Measurements from ENCODE around the gene IFRD1.

The IFRD1 gene

DNA sequence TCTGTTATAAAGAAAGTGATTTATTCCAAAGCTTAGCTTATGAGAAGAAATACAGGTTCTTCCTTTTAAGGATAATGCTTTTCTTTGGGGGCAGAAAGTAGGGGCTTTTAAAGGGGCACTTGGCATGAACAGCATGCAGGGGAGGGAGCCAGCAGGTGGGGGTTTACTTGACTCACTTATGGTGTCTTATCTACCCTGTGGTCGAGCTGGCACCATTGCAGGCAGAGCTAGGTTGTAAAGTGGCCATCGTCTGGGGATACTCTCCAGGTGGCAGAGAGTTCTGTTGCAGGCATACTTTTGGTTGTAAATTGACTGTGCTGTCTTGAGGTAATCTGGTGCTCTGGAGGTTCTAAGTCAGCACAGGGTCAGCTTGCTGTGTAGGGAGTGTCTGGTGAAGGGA lies 26.3 kb upstream of the IFRD1 start:
- no peaks in the 10 kb centered on the region for H3K27me3 ChIP-seq (ENCODE audit: low read depth, low read length)
- no peak overlapping the region for H3K4me3 ChIP-seq (ENCODE audit: low read length)
- H3K27ac ChIP-seq (ENCODE audit: low read length) = no peak overlapping the region
- no peaks in the 10 kb centered on the region for H3K79me2 ChIP-seq (ENCODE audit: low read length)
- no peak overlapping the region for H3K4me2 ChIP-seq (ENCODE audit: low read length)
- H3K9ac ChIP-seq (ENCODE audit: low read length) = no peak overlapping the region
- TF ChIP-seq EZH2phosphoT487 (IDR thresholded peaks at IDR 0.05; ENCODE audit: low read depth) (no peak), CTCF (IDR thresholded peaks at IDR 0.05; ENCODE audit: low read depth, low read length) (no peak)
- no peaks in the 10 kb centered on the region for H4K20me1 ChIP-seq (ENCODE audit: insufficient read depth, low read length)
- H3K4me1 ChIP-seq (ENCODE audit: low read length) = peaks cover 12% of the 10 kb centered on the region
- no peaks in the 10 kb centered on the region for H3K9me3 ChIP-seq (ENCODE audit: insufficient read depth, low read length)
- H3K36me3 ChIP-seq (replicated peaks; ENCODE audit: low read depth, low read length) = no peaks in the 10 kb centered on the region
- no peak overlapping the region for H2AFZ ChIP-seq (ENCODE audit: low read depth, low read length)

DNA sequence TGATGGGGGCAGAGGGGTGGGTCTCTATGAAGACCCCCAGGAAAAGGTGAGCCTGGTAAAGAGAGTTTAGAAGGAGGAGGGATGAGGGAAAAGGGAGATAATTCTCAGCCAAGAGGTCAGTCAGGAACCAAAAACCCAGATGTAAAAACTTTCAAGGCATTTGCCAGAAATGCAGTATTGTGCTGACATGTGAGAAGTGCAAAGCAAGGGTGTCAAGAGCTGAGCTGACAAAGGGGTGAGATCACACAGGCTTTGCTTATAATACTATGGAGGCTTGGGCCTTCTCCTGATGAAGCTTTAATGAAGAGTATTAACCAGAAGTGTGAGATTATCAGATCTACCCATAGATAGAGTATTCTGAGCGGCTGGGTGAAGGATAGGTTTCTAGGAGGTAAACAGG lies 22.3 kb upstream of the IFRD1 start:
- H3K9me3 ChIP-seq (ENCODE audit: insufficient read depth, low read length) = no peaks in the 10 kb centered on the region
- TF ChIP-seq EZH2phosphoT487 (IDR thresholded peaks at IDR 0.05; ENCODE audit: low read depth) (no peak), CTCF (IDR thresholded peaks at IDR 0.05; ENCODE audit: low read depth, low read length) (no peak)
- peaks cover 3% of the 10 kb centered on the region for H3K4me1 ChIP-seq (ENCODE audit: low read length)
- H3K9ac ChIP-seq (ENCODE audit: low read length) = no peak overlapping the region
- H3K27me3 ChIP-seq (ENCODE audit: low read depth, low read length) = no peaks in the 10 kb centered on the region
- H2AFZ ChIP-seq (ENCODE audit: low read depth, low read length) = no peak overlapping the region
- no peak overlapping the region for H3K27ac ChIP-seq (ENCODE audit: low read length)
- no peaks in the 10 kb centered on the region for H3K79me2 ChIP-seq (ENCODE audit: low read length)
- no peak overlapping the region for H3K4me2 ChIP-seq (ENCODE audit: low read length)
- no peaks in the 10 kb centered on the region for H3K36me3 ChIP-seq (replicated peaks; ENCODE audit: low read depth, low read length)
- H4K20me1 ChIP-seq (ENCODE audit: insufficient read depth, low read length) = no peaks in the 10 kb centered on the region
- H3K4me3 ChIP-seq (ENCODE audit: low read length) = no peak overlapping the region

- H3K9ac ChIP-seq (ENCODE audit: low read length) = no peak overlapping the region
- no peak overlapping the region for H3K4me3 ChIP-seq (ENCODE audit: low read length)
- no peaks in the 10 kb centered on the region for H3K4me1 ChIP-seq (ENCODE audit: low read length)
- H3K36me3 ChIP-seq (replicated peaks; ENCODE audit: low read depth, low read length) = no peaks in the 10 kb centered on the region
- H3K4me2 ChIP-seq (ENCODE audit: low read length) = no peak overlapping the region
- H3K79me2 ChIP-seq (ENCODE audit: low read length) = no peaks in the 10 kb centered on the region
- H2AFZ ChIP-seq (ENCODE audit: low read depth, low read length) = no peak overlapping the region
- H3K27ac ChIP-seq (ENCODE audit: low read length) = no peak overlapping the region
- H3K27me3 ChIP-seq (ENCODE audit: low read depth, low read length) = no peaks in the 10 kb centered on the region
- TF ChIP-seq EZH2phosphoT487 (IDR thresholded peaks at IDR 0.05; ENCODE audit: low read depth) (no peak), CTCF (IDR thresholded peaks at IDR 0.05; ENCODE audit: low read depth, low read length) (no peak)
- H3K9me3 ChIP-seq (ENCODE audit: insufficient read depth, low read length) = no peaks in the 10 kb centered on the region
- H4K20me1 ChIP-seq (ENCODE audit: insufficient read depth, low read length) = no peaks in the 10 kb centered on the region
These were observed 21.5 kb upstream of the IFRD1 start for GRCh38 chr7:112428715-112429114.

- H3K9me3 ChIP-seq (ENCODE audit: insufficient read depth, low read length) = no peaks in the 10 kb centered on the region
- no peak overlapping the region for H2AFZ ChIP-seq (ENCODE audit: low read depth, low read length)
- TF ChIP-seq CTCF (IDR thresholded peaks at IDR 0.05; ENCODE audit: low read depth, low read length) (no peak), EZH2phosphoT487 (IDR thresholded peaks at IDR 0.05; ENCODE audit: low read depth) (no peak)
These were observed 19.6 kb upstream of the IFRD1 start for GRCh38 chr7:112430649-112431048.

More at GRCh38 chr7:112430649-112431048, 19.6 kb upstream of the IFRD1 start:
- no peak overlapping the region for H3K27ac ChIP-seq (ENCODE audit: low read length)
- no peaks in the 10 kb centered on the region for H3K36me3 ChIP-seq (replicated peaks; ENCODE audit: low read depth, low read length)
- no peaks in the 10 kb centered on the region for H3K27me3 ChIP-seq (ENCODE audit: low read depth, low read length)
- no peaks in the 10 kb centered on the region for H4K20me1 ChIP-seq (ENCODE audit: insufficient read depth, low read length)
- H3K4me3 ChIP-seq (ENCODE audit: low read length) = no peak overlapping the region
- no peaks in the 10 kb centered on the region for H3K4me1 ChIP-seq (ENCODE audit: low read length)
- H3K4me2 ChIP-seq (ENCODE audit: low read length) = no peak overlapping the region
- no peak overlapping the region for H3K9ac ChIP-seq (ENCODE audit: low read length)
- H3K79me2 ChIP-seq (ENCODE audit: low read length) = no peaks in the 10 kb centered on the region

Measured in OCI-LY3 (cell line).